ENCODE data around the gene CCDC70.

CCDC70 gene

GRCh38 chr13:51821606-51822005, 40.2 kb upstream of the CCDC70 start (continued):
- TF ChIP-seq, protein P1, sequence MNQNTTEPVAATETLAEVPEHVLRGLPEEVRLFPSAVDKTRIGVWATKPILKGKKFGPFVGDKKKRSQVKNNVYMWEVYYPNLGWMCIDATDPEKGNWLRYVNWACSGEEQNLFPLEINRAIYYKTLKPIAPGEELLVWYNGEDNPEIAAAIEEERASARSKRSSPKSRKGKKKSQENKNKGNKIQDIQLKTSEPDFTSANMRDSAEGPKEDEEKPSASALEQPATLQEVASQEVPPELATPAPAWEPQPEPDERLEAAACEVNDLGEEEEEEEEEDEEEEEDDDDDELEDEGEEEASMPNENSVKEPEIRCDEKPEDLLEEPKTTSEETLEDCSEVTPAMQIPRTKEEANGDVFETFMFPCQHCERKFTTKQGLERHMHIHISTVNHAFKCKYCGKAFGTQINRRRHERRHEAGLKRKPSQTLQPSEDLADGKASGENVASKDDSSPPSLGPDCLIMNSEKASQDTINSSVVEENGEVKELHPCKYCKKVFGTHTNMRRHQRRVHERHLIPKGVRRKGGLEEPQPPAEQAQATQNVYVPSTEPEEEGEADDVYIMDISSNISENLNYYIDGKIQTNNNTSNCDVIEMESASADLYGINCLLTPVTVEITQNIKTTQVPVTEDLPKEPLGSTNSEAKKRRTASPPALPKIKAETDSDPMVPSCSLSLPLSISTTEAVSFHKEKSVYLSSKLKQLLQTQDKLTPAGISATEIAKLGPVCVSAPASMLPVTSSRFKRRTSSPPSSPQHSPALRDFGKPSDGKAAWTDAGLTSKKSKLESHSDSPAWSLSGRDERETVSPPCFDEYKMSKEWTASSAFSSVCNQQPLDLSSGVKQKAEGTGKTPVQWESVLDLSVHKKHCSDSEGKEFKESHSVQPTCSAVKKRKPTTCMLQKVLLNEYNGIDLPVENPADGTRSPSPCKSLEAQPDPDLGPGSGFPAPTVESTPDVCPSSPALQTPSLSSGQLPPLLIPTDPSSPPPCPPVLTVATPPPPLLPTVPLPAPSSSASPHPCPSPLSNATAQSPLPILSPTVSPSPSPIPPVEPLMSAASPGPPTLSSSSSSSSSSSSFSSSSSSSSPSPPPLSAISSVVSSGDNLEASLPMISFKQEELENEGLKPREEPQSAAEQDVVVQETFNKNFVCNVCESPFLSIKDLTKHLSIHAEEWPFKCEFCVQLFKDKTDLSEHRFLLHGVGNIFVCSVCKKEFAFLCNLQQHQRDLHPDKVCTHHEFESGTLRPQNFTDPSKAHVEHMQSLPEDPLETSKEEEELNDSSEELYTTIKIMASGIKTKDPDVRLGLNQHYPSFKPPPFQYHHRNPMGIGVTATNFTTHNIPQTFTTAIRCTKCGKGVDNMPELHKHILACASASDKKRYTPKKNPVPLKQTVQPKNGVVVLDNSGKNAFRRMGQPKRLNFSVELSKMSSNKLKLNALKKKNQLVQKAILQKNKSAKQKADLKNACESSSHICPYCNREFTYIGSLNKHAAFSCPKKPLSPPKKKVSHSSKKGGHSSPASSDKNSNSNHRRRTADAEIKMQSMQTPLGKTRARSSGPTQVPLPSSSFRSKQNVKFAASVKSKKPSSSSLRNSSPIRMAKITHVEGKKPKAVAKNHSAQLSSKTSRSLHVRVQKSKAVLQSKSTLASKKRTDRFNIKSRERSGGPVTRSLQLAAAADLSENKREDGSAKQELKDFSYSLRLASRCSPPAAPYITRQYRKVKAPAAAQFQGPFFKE (tag by site-specific recombination; IDR thresholded peaks at IDR 0.05; ENCODE audit: borderline replicate concordance), result no peak
- TF ChIP-seq SCRT1 (tag by site-specific recombination; IDR thresholded peaks at IDR 0.05; ENCODE audit: borderline replicate concordance), result no peak
- TF ChIP-seq PBX3 (CRISPR knock-in tag; IDR thresholded peaks at IDR 0.05), result no peak
- TF ChIP-seq ZNF791 (tag by site-specific recombination; IDR thresholded peaks at IDR 0.05), result no peak
- TF ChIP-seq ZNF747 (tag by site-specific recombination; IDR thresholded peaks at IDR 0.05), result no peak
- TF ChIP-seq ZNF175 (tag by site-specific recombination; IDR thresholded peaks at IDR 0.05), result no peak
- TF ChIP-seq ZBTB21 (tag by site-specific recombination; IDR thresholded peaks at IDR 0.05), result no peak
- TF ChIP-seq ZBTB26 (tag by site-specific recombination; optimal IDR thresholded peaks at IDR 0.05), result no peak
- no peak for TF ChIP-seq ZBTB20 (tag by site-specific recombination; IDR thresholded peaks at IDR 0.05)
- no peak for TF ChIP-seq ZNF768 (tag by site-specific recombination; IDR thresholded peaks at IDR 0.05)
- no peak for TF ChIP-seq ZFP41 (tag by site-specific recombination; IDR thresholded peaks at IDR 0.05; ENCODE audit: borderline replicate concordance)

- ChIA-PET CTCF (no interaction called here), POLR2A (no interaction called here)
- no peak overlapping the region for H3K4me3 ChIP-seq (ENCODE audit: low read depth, low read length)
- no peaks in the 10 kb centered on the region for H3K9me3 ChIP-seq (ENCODE audit: control insufficient read depth, insufficient read depth, low read depth, low read length)
- no peaks in the 10 kb centered on the region for H3K4me1 ChIP-seq (ENCODE audit: control insufficient read depth, insufficient read depth, low read length)
- H3K36me3 ChIP-seq (ENCODE audit: control insufficient read depth in 2 of 2, insufficient read depth in 1 of 2, low read length in 2 of 2), result no peaks in the 10 kb centered on the region
- no peak for TF ChIP-seq ZNF174 (tag by site-specific recombination; IDR thresholded peaks at IDR 0.05)
- TF ChIP-seq OSR2 (tag by site-specific recombination; IDR thresholded peaks at IDR 0.05), result no peak
- TF ChIP-seq, protein P2, sequence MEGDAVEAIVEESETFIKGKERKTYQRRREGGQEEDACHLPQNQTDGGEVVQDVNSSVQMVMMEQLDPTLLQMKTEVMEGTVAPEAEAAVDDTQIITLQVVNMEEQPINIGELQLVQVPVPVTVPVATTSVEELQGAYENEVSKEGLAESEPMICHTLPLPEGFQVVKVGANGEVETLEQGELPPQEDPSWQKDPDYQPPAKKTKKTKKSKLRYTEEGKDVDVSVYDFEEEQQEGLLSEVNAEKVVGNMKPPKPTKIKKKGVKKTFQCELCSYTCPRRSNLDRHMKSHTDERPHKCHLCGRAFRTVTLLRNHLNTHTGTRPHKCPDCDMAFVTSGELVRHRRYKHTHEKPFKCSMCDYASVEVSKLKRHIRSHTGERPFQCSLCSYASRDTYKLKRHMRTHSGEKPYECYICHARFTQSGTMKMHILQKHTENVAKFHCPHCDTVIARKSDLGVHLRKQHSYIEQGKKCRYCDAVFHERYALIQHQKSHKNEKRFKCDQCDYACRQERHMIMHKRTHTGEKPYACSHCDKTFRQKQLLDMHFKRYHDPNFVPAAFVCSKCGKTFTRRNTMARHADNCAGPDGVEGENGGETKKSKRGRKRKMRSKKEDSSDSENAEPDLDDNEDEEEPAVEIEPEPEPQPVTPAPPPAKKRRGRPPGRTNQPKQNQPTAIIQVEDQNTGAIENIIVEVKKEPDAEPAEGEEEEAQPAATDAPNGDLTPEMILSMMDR (tag by site-specific recombination; IDR thresholded peaks at IDR 0.05), result no peak
- TF ChIP-seq WT1 (tag by site-specific recombination; IDR thresholded peaks at IDR 0.05), result no peak
- no peak for TF ChIP-seq ZIC2 (tag by site-specific recombination; IDR thresholded peaks at IDR 0.05)
- TF ChIP-seq ZNF366 (tag by site-specific recombination; conservative IDR thresholded peaks at IDR 0.05), result no peak
- no peak for TF ChIP-seq IKZF3 (tag by site-specific recombination; IDR thresholded peaks at IDR 0.05)
- no peak for TF ChIP-seq ZNF184 (tag by site-specific recombination; IDR thresholded peaks at IDR 0.05)
- no peak for TF ChIP-seq ZNF114 (tag by site-specific recombination; IDR thresholded peaks at IDR 0.05)
- TF ChIP-seq ZNF664 (tag by site-specific recombination; IDR thresholded peaks at IDR 0.05), result no peak
- TF ChIP-seq ZNF596 (tag by site-specific recombination; IDR thresholded peaks at IDR 0.05), result no peak
- no peak for TF ChIP-seq ZNF394 (tag by site-specific recombination; IDR thresholded peaks at IDR 0.05; ENCODE audit: borderline replicate concordance)
- TF ChIP-seq ZNF324 (tag by site-specific recombination; IDR thresholded peaks at IDR 0.05), result no peak
- TF ChIP-seq ZNF654 (tag by site-specific recombination; IDR thresholded peaks at IDR 0.05; ENCODE audit: low read depth), result no peak
- no peak for TF ChIP-seq ZNF501 (tag by site-specific recombination; IDR thresholded peaks at IDR 0.05)
- TF ChIP-seq ZNF426 (tag by site-specific recombination; IDR thresholded peaks at IDR 0.05), result no peak
- TF ChIP-seq ZNF473 (tag by site-specific recombination; IDR thresholded peaks at IDR 0.05), result no peak
- TF ChIP-seq ZNF510 (tag by site-specific recombination; IDR thresholded peaks at IDR 0.05; ENCODE audit: insufficient replicate concordance), result no peak
- H3K27ac ChIP-seq (ENCODE audit: extremely low read depth, low read depth, low read length), result no peak overlapping the region
Measured at GRCh38 chr13:51822106-51822815, 39.5 kb upstream of the CCDC70 start.

Measured in HEK293 (cell line).